GM04503 (cell line): ENCODE data around the gene ZSCAN18.

Experiments used
- DNase-seq: peaks from one replicate; pipeline ENCODE4 v3.0.0-alpha.2; 2012; ENCODE audit warnings: low read depth

Gene ZSCAN18

GRCh38 chr19:58042495-58043340 lies 55.3 kb downstream of the ZSCAN18 start:
- DNase-seq: no peak

GRCh38 chr19:58040751-58041525 lies 57.1 kb downstream of the ZSCAN18 start:
- DNase-seq: no peak

- DNase-seq: no peak
These were observed 59.3 kb downstream of the ZSCAN18 start for GRCh38 chr19:58038688-58039204.

- no peak for DNase-seq
These were observed 59.9 kb downstream of the ZSCAN18 start for GRCh38 chr19:58037927-58038687.

- no peak for DNase-seq
These were observed 62.2 kb downstream of the ZSCAN18 start for GRCh38 chr19:58035863-58036262.

- no peak for DNase-seq
These were observed 63.6 kb downstream of the ZSCAN18 start for GRCh38 chr19:58034477-58034793.
